DMS79 (cell line): Measurements from ENCODE around the gene POFUT2.
A peak's percentile ranks its signal among the peaks of the same experiment; 100 is the strongest.

ENCODE experiments used
- DNase-seq: peaks from one replicate; lab custom pipeline; 2025; lab: John Stamatoyannopoulos, UW

The POFUT2 gene

GRCh38 chr21:45262041-45262581, 25.6 kb downstream of the POFUT2 start:
- no peak for DNase-seq

- no peak for DNase-seq
Observed at GRCh38 chr21:45261093-45261492, 26.6 kb downstream of the POFUT2 start.

DNA sequence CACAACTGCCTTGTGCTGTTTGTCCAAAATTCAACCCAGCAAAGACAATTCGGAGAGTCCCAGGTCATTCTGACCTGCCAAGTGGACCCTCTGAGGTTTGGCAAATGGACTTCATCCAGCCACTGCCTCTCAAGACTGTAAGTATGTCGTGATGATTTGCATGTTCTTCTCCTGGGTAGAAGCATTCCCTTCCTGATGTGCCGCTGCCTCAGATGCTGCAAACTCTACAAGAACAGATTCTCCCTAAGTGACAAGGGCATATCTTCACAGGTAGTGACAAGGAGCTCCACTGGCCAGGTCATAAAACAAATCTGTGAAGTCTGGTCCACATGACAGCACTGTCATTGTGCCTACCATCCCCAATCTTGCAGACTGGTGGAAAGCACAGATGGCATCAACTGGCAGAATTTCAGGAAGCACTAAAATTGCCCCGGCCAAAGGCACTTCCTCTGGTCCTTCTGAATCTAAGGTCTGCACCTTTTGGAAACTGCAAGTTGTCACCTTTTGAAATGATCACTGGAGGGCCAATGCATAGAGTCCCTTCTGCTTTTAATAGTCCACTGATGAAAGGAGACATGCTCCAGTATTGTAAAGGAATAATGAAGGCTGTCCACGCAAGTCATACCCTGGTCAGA, 27.4 kb downstream of the POFUT2 start:
- DNase-seq = no peak

DNA sequence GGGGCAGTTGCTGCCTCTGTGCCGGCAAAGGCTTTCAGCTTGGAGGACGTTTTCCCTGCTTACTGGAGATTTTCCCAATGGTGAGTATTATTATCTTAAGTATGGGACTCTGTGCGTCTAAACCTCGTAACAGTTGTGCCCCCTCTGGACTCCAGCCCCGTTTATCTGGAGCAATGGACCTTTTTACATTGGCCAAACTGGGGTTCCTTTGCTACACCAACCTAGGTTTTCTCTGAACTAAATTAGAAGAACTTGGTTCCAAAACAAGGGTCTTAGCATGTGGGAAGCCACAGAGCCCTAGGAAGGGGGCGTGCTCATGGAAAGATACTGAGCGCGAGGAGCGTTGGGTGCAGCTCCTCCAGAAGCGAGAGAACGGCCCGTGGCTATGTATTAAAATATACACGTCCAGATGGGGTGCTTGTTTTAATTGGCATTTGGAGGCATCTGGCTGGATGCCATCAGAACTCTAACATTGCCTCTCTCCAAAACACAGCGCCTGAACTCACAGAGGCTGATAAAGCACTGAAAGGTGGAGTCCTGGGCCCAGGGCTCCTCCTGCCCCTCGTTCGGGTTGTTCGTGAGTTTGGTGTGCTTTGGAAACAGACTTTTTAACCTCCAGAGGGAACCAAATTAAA, 28.4 kb downstream of the POFUT2 start:
- DNase-seq = no peak

- no peak for DNase-seq
Observed at GRCh38 chr21:45258466-45258865, 29.2 kb downstream of the POFUT2 start.

DNA sequence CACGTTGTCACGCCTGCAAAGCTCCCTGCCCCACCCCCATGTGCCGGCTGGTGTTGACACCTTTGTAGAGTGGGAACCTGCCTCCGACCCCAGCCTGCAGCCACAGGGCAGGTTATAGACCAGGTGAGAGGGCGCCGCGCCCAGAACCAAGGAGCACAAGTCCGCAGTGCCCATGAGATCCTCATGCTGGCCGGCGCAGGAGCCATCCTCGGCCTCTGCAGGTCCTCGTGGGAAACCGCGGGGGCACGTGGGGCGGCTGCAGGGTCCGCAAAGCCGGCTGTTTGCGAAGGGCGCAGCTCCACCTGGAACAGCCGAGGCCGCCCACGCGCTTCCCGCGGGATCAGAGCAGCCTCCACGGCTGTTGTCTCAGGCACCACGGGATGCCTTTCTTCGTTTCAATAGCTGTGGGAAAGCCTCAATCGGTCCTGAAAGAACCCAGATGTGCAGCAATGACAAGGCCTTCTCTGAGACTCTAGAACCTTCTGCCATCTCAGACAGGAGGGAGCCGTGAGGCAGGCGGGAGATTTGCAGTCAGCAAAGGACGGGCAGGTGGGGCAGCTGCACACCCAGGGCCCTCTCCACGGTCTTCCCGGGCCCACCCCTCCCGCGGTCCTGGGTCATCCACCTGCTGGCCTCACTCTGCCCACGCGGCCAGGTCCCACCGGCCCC, 29.9 kb downstream of the POFUT2 start:
- no peak for DNase-seq

GRCh38 chr21:45256912-45257672, 30.6 kb downstream of the POFUT2 start:
- DNase-seq = no peak

DNA sequence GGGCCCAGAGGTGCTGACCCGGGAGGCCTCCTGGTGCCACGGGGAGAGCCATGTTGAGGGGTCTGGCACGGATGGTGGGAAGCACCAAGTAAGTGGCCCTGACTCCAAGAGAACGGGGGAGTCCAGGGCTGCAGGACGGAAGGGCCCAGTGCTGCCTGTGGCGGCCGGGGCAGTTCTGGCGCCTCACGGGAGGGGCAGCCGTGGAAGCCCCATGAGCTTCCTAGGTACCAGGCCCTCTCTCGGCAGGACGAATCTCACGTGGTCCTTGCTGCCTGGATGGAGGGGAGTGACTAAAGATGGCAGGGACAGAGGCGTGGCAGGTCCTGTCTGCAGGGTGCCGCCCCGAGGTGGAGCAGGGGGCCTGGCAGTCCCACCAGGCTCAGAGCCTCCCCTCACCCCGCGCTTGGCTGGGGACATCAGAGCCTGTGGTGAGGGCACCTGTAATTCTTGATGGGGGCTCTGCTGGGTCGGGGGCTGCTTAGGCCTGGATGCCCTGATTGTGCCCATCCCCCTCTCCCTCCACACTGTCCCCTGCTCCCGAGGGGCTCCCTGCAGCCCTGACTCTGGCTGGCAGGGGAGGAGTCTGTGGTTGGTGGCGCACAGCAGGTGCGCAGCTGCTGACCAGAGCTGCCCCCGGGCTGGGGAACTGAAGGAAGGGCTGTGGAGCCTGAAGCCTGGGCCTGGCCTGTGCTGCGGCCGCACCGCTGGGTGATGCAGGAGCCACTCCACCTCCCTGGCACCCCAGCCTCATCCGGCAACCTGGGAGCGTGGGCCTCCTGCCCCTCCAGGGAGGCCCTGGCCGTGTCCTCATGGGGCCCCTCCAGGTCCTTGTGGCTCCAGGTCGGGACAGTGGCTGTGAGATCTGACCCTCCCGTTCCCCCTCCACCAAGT, 31.4 kb downstream of the POFUT2 start:
- DNase-seq = no peak

DNA sequence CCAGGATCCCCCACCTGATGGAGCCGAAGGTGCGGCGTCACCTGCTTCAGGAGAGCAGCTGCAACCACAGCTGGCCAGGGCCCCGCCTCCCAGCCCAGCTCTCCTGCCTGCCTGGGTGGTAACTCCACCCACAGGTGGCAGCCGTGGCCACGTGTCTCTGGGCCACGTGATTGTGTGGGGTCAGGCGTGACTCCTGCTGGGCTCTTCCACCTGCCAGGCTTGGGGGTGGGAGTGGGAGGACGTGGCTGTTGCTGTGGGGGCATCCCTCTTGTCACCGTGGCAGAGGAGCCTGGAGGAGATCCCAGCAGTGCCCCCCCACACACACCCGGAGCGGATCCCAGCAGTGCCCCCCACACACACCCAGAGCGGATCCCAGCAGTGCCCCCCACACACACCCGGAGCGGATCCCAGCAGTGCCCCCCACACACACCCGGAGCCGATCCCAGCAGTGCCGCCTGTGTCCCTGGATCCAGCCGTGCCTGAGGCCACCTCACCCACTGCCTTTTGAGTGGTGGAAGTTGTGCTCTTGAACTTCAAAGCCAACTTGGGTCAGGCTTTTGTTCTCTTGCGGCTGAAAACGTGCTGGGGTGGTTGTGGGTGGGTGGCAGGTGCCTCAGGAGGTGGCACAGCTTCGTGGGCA, 32.2 kb downstream of the POFUT2 start:
- no peak for DNase-seq

GRCh38 chr21:45254460-45254930, 33.2 kb downstream of the POFUT2 start:
- no peak for DNase-seq

GRCh38 chr21:45253633-45254459, 33.8 kb downstream of the POFUT2 start:
- no peak for DNase-seq

- no peak for DNase-seq
Observed at GRCh38 chr21:45253180-45253579, 34.5 kb downstream of the POFUT2 start.

DNA sequence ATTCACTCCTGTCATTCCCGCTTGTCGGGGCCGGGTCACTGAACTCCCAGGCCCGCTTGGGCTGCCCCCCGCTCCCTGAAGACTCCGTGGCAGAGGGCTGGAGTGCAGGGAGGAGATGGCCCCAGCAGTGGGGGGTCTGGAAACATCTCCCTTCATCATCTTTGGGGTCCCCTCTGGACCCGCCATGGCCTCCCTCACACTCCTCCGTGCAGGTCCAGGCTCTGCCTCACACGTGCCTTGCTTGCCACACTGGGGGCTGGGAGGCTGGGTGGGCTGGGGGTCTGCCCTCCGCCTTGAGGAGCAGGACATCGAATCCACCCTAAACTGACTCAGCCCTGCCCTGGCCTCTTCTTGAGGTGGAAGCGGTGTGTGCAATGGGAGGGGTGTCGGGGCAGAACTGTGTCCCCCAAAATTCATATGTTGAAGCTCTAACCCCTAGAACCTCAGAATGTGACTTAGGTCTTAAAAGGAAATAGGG, 35.2 kb downstream of the POFUT2 start:
- no peak for DNase-seq

DNA sequence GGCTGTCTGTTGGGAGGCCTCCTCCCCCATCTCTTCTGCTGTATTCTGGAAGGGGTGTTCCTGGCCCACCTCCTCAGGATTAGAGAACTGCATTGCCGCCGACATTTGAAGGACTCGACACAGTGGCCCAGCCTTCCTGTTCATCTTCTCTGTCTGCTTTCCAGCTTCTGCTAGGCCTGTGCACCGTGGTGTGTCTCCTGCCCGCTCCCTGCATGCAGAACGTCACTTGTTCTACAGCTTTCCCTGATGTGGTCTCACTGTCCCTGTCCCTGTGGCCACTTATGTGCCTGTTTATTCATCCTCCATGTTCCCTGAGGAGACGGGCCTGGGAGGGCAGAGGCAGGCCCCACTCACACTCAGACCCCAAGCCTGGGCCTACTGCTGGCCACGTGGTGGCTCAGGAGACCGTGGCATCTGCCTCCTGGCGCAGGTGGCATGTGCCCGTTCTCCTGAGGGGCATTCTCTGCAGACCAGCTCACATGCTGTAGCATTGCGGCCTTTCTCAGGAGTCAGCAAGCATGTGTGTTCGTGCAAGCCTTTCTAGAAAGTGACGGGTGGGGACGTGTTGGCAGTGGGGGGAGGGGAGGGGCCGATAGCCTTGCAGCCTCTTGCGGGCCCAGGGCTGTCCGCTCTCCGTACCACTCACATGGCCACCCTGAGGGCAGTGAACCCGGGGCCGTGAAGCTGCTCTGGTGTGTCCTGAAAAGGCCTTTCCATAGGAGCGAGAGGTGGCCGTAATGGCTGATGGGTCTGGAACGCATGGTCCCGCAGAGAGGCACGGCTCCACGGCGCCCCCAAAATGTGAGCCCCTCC, 35.9 kb downstream of the POFUT2 start:
- no peak for DNase-seq

DNA sequence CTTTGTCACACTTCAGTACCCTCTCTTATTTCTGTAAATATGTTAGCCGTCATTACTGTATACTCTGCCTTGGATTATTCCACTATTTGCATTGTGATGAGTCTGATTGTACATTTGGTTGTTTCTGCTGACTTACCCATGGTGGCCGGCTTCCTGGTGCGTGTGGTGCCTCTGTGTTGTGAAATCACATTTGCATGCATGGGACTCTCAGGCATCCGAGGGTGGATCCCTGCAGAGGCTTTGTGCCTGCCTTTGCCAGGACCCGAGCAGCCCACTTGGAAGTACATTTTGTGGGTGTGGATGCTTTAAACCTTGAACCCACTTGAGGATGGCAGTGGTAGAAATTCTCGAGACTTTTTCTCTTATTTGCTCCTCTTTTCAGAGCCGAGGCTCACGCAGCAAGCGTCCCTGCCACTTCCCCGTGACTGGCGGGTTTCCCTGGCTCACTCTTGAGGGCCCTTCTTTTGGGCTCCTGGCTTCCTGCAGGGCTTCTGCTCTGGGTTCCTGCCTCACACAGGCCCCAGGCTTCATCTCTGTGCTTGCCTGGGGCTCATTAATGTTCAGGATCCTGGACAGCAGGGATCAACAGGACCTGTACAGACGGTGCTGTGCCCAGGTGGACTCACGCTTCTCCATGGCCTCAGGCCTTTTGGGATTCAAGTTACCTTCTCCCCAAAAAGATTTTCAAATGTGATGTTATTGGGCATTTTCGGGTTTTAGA, 36.6 kb downstream of the POFUT2 start:
- DNase-seq = no peak

GRCh38 chr21:45250272-45250671, 37.4 kb downstream of the POFUT2 start:
- DNase-seq = no peak

DNA sequence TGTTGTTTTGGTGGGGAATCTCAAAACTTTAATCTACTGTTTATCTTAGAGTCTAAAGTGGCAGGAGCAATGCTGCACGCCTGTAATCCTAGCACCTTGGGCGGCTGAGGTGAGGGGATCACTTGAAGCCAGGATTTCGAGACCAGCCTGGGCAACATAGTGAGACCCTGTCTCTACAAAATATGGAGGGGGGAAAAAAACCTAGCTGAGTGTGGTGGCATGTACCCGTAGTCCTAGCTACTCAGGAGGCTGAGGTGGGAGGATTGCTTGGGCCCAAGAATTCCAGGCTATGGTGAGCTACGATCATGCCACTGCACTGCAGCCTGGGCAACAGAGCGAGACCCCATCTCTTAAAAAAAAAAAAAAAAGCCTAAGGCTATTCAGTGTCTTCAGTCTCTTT, 38.1 kb downstream of the POFUT2 start:
- DNase-seq = no peak

DNA sequence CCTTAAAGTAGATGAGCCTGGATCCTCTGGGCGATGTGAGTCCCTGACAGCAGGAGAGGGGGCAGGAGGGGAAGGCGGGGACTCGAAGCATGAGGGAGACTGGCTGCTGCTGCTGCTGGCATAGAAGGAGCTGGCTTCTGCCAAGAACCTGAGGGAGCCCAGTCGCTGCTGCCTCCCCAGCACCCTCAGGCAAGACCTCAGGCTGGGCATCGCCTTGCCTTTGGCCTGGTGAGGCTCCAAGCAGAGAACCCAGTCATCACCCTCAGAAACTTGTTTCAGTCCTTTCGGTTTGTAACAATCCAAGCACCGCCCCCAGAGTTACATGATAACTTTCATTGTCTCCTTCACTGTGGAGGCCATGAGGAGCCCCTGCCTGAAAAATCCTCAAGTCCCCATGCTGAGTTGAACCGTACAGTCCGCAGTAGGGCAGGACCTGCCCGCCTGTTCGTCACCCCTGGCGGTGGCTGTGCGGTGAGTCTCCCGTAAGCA, 38.8 kb downstream of the POFUT2 start:
- peak; percentile 62 for DNase-seq
